HuH-7 (cell line): ENCODE measurements around the gene EPOP.

Experiments used
- DNase-seq: peaks from one replicate; pipeline ENCODE4 v3.0.0; 2011; ENCODE audit warnings: low spot score

Gene EPOP

GRCh38 chr17:38674749-38675615, at the start of gene EPOP:
Gene EPOP (minus strand): TSS chr17:38674957. CDS start chr17:38674495, 462 bp downstream.
- peak; percentile 90 for DNase-seq

- DNase-seq, result no peak
Observed at GRCh38 chr17:38721802-38722201, 47.0 kb upstream of the EPOP start.

- no peak for DNase-seq
Observed at GRCh38 chr17:38720941-38721340, 46.2 kb upstream of the EPOP start.

GRCh38 chr17:38719943-38720641, 45.3 kb upstream of the EPOP start:
- no peak for DNase-seq

- DNase-seq, result no peak
Observed at GRCh38 chr17:38719289-38719942, 44.7 kb upstream of the EPOP start.

- DNase-seq, result no peak
Observed at GRCh38 chr17:38717139-38717745, 42.5 kb upstream of the EPOP start.

GRCh38 chr17:38716368-38717005, 41.7 kb upstream of the EPOP start:
- no peak for DNase-seq

- DNase-seq, result no peak
Observed at GRCh38 chr17:38715216-38715943, 40.6 kb upstream of the EPOP start.

GRCh38 chr17:38713456-38714075, 38.8 kb upstream of the EPOP start:
- DNase-seq, result no peak

- DNase-seq, result no peak
Observed at GRCh38 chr17:38712593-38712992, 37.8 kb upstream of the EPOP start.

- no peak for DNase-seq
Observed at GRCh38 chr17:38711792-38712571, 37.2 kb upstream of the EPOP start.

GRCh38 chr17:38710985-38711384, 36.2 kb upstream of the EPOP start:
- no peak for DNase-seq

- no peak for DNase-seq
Observed at GRCh38 chr17:38710604-38710962, 35.8 kb upstream of the EPOP start.

- no peak for DNase-seq
Observed at GRCh38 chr17:38709864-38710603, 35.3 kb upstream of the EPOP start.

GRCh38 chr17:38709104-38709820, 34.5 kb upstream of the EPOP start:
- no peak for DNase-seq

- no peak for DNase-seq
Observed at GRCh38 chr17:38707678-38708351, 33.1 kb upstream of the EPOP start.

GRCh38 chr17:38706505-38707216, 31.9 kb upstream of the EPOP start:
- DNase-seq, result no peak
